ENCODE data around the gene SLC18A2. TPM values are rescaled to one million over a fixed set of nuclear protein-coding genes. Genes with fewer than 3 reads are reported as not detected.
"Not testable (repeated sequence)": the region's sequence is repeated elsewhere in the genome, so short reads cannot be mapped to it uniquely, and the experiment has no call there.

SLC18A2 gene
- total RNA-seq, 1 experiment from 2014 or later, result 0.12 TPM

- DNase-seq (ENCODE audit: extremely low read depth, low read depth), result not testable (repeated sequence)
Measured at GRCh38 chr10:117230107-117230506, 10.8 kb upstream of the SLC18A2 start.

DNA sequence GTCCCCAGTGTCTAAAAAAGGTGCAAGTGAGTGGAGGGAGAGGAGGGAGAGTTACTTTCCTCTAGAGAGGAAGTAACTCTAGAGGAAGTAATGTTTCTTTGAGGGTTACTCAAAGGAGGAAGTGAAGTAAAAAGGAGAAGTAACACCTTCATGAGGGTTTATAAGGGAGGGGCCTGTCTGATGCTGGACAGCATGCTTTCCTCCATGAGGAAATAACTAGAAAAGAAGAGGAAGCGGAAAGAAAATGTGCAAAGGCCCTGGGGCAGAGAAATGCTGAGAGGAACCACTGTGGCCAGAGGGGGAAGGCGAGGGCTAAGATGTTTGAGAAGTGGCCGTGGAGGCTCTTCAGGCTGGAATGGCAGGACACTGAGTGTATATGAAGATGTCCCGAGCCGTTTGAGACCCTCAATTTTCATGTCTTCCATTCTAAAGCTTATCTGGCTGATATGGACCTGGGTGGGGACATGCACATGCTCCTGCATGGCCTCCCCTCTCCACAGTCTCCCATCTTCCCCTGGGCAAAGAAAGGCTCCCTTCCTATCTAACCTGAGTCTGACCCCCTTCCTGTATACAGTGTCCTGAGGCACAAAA, 3.4 kb upstream of the SLC18A2 start:
- no peak for DNase-seq (ENCODE audit: extremely low read depth, low read depth)

DNA sequence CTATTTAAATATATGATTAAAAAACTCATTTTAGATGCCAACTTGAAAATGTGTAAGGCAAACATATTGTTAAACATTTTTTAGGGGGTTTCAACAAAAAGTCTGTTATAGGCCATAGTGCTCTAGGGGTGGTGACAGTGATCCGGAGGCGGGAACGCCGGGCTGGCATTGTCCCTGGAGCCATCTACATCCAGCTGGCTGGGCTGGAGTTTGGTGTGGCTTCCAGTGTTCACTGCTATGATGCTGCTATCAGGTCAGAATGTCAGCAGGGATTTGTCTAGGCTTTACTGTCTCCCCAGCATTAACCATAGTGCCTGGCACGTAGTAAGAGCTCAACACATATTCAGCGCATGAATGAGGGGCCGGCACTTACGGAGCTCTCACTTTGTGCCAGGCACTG, 1.9 kb upstream of the SLC18A2 start:
- DNase-seq (ENCODE audit: extremely low read depth, low read depth), result no peak

DNA sequence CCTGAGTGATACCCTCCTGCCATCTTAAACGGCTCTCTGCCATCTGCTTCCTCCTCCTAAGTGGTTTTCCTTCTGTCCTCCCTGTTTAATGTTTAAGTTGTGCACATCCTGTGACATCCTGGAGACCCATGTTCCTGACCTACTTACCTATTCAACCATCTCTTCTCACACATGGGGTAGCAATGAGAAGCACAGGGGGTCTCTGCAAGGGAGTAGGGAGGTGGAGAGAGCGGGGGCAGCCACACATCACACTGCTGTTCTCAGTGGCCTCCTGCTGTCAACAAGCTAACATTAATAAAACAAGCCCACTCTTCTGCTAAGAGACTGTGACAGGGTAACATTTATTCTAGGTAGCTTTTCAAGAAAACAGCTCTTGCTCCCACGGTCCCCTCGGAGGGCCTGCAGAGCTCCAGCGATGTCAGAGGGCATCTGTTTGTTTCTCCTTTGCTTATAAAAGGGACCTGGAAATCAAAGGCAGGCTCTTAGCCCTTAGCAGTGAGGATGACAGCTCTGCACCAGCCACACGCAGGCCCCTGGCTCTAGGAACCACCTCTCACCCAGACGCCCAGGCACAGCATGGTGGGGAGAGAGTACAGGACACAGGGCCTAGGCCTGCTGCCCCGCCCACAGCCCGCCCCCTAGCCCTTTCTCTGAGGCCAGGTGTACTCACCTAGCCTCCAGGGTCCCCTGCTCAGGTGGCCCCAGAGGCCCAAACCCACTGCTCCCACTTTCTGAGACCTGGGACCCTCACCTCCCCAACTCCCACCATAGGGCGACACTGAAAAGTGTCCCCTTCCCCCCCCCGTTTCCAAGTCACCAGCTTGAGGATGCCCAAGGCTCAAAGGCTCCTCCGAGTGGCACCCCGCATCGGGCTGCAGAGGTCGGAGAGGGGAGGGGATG, 943 bp upstream of the SLC18A2 start:
- DNase-seq (ENCODE audit: extremely low read depth, low read depth), result no peak

GRCh38 chr10:117241541-117242462, 888 bp downstream of the SLC18A2 start:
- no peak for DNase-seq (ENCODE audit: extremely low read depth, low read depth)

GRCh38 chr10:117242463-117242832, 1.5 kb downstream of the SLC18A2 start:
- no peak for DNase-seq (ENCODE audit: extremely low read depth, low read depth)

DNA sequence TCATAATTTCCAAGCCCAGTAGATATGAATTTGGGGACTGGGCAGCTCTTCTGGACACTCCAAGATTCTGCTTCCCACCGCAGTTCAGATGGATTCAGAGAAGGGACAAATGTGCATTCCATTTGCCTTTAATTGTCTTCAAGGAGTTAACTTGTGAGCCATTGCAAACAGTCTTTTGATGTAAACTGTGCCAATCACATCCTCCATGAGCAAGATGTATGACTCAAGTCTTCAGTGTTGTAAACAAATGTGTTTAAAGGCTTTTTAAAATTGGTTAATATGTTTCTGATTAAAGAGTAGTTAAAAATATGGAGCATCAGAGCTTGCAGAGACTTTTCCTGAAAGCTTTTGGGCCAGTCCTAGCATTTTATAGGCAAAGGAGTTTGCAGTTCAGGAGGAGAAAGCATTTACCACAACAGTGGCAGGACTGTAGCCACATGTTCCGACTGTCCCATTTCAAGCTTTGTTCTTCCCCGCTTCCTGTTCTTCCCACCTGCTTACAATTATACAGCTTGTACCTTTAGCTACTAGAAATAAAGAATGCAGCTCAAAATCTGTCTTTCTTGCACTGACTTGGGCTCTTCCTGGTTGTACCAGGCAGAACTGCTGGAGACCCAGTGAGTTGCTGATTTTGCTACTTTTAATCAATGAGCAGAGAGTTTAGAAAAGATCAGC, 6.2 kb downstream of the SLC18A2 start:
- no peak for DNase-seq (ENCODE audit: extremely low read depth, low read depth)

- no peak for DNase-seq (ENCODE audit: extremely low read depth, low read depth)
Measured at GRCh38 chr10:117248750-117249465, 8.0 kb downstream of the SLC18A2 start.

- DNase-seq (ENCODE audit: extremely low read depth, low read depth), result no peak
Measured at GRCh38 chr10:117249493-117250093, 8.7 kb downstream of the SLC18A2 start.

DNA sequence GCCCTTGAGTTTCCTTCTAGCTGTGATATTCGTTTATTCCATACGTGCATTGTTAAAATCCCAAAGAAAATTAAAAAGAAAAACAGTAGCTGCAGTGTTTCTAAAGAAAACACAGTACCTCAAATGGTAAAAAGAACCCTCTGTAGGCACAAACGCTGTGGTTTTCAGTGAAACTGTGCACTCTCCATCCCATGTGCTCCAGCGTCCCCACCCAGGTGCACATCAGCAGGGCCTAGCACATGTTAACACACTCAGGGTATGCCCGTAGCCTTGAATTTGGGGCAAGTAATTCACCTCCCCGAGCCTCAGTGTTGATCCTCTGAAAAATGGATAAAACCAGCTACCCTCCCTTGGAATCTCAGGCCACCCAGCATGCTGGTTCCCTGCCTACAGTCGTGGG, 9.5 kb downstream of the SLC18A2 start:
- DNase-seq (ENCODE audit: extremely low read depth, low read depth), result no peak

DNA sequence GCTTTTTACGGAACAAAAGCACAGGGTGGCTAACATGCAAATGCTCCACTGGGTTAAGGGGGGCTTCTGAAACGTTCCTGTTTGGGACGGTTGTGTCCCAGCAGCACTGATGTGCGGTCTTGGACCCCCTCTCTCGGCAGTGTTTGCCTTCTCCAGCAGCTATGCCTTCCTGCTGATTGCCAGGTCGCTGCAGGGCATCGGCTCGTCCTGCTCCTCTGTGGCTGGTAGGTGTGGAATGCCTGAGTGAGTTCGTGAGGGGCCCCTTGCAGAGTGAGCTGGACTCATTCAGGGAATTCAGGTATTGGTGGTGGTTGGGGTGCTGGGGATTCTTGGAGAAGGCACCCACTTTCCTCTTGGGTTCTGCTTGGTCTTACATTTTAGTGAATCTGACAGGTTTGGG, 13.0 kb downstream of the SLC18A2 start:
- no peak for DNase-seq (ENCODE audit: extremely low read depth, low read depth)

- DNase-seq (ENCODE audit: extremely low read depth, low read depth), result no peak
Measured at GRCh38 chr10:117254338-117254737, 13.4 kb downstream of the SLC18A2 start.

DNA sequence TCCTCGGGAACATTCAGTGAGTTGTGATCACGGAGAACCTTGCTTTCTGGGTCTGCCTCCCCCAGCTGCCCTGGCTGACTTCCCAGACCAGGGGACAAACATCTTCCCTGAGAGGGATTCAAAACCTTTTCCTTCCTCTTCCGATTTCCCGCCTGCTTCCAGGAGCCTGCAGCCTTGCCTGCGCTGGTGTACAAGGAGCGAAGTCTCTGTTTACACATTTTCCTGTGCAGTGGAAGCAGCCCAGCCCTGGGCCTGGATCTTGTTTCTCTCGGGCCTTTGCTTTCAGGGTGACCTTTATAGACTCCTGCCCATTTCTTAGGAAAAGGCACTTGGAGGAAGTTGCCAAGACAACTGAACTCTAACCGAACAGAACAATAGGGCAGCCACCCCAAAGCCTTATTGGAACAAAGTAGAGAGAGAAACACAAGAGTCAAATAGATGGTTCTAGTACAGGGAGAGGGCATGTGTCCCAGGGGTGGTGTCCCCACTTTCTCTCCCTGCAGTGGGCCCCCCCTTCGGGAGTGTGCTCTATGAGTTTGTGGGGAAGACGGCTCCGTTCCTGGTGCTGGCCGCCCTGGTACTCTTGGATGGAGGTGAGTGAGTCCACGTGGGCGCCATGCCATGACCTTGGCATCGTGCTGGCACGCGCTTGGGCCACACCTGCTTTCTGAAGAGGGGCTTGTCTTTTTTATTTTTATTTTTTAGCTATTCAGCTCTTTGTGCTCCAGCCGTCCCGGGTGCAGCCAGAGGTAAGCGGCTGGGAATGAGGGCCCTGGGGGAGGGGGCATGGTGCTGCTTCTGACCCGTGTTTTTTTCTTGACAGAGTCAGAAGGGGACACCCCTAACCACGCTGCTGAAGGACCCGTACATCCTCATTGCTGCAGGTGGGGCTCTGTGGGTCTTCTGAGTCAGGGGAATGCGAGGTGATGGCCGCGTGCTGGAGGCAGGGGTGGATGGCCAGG, 14.1 kb downstream of the SLC18A2 start:
- DNase-seq (ENCODE audit: extremely low read depth, low read depth), result no peak

GRCh38 chr10:117255835-117256460, 15.0 kb downstream of the SLC18A2 start:
- no peak for DNase-seq (ENCODE audit: extremely low read depth, low read depth)

- no peak for DNase-seq (ENCODE audit: extremely low read depth, low read depth)
Measured at GRCh38 chr10:117256910-117257309, 16.0 kb downstream of the SLC18A2 start.

GRCh38 chr10:117257721-117258120, 16.8 kb downstream of the SLC18A2 start:
- DNase-seq (ENCODE audit: extremely low read depth, low read depth), result no peak

DNA sequence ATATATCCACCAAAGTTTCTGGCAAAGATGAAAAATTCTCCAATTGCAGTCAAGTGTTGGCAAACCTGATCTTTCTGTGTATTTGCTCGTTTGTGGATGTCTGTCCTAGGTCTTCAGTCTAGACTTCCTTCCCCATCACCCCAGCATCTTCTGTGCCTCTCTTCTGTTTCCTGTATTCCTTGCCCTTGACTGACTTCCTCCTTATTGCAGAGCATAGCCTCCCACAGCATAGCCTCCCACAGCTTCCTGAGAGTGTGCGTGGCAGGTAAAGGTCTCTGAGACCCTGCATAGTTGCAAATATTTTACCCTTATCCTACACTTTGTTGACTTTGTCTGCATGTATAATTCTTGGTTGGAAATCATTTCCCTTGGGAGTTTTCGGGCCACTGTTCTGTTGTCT, 18.4 kb downstream of the SLC18A2 start:
- DNase-seq (ENCODE audit: extremely low read depth, low read depth), result no peak

GRCh38 chr10:117260084-117260483, 19.2 kb downstream of the SLC18A2 start:
- no peak for DNase-seq (ENCODE audit: extremely low read depth, low read depth)

All from NCI-H460 (cell line).